Activated T-cell treated with anti-CD3 and anti-CD28 coated beads for 1 hour (primary cell): ENCODE data around the gene ARG1.
"Not testable (repeated sequence)": the region's sequence is repeated elsewhere in the genome, so short reads cannot be mapped to it uniquely, and the experiment has no call there.

ENCODE experiments used
- DNase-seq: peaks from one replicate; pipeline ENCODE4 v3.0.0-alpha.2; 2020; ENCODE audit warnings: low read depth

Gene ARG1

DNA sequence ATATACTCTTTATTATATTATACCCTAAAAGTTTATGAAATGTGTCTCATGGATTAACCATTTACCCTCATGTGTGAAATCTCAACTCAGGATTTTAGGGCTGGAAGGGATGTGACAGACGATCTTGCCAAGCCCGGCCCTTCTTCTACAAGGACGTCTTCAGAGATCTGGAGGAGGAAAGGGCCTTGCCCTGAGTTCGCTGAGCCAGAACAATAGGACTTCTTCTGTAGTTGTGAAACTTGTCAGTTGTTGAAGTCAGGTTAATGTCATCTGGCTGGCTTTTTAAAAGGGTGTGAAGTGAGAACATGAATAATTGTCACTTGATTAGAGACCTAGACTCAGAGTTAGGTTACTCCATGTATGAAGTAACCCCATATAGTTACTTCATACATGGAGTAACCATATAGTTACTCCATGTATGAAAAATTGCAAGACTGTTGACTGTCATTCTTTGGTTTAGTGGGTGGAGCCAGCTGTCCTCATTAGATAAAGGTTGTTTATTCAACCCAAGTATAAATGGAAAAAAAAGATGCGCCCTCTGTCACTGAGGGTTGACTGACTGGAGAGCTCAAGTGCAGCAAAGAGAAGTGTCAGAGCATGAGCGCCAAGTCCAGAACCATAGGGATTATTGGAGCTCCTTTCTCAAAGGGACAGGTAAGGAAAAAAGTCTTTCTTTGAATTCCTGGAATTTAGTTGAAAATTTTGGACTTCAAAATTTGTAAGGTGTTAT, at the start of gene ARG1:
Gene ARG1, plus strand, starts transcription at position 541 of the 730 bp plus-strand sequence. Its CDS starts 57 bp downstream, at position 598.
- DNase-seq, result no peak

DNA sequence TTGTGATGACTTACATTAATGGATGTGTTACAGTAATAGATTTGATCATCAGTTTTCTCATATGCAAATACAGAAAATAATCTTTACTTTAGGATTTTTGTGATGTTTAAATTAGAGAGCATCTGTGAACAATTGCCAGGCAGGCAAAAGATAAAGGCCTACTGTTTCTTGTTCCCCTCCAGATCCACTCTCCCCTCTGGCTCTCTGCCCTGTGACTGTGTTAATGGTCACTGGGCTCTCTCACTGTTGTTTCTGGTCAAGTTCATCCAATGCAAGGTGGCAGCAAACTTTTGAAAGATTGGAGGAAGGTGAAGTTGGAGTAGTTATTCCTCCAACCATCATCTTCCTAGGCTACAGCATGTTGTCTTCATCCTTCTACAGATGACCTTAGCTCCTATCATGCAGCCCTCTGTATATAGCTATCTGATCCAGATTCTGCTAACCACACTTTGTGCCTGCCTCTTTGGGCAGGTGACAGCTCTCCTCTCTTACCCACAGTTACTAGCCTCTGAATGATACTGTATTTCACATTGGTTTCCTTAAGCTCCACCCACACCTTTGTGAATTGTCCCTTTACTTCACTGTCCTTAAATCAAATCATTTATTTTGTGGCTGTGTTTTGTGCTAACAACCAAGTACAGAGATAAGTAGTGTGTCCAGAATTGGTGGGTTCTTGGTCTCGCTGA, 48.9 kb upstream of the ARG1 start:
- DNase-seq, result no peak

DNA sequence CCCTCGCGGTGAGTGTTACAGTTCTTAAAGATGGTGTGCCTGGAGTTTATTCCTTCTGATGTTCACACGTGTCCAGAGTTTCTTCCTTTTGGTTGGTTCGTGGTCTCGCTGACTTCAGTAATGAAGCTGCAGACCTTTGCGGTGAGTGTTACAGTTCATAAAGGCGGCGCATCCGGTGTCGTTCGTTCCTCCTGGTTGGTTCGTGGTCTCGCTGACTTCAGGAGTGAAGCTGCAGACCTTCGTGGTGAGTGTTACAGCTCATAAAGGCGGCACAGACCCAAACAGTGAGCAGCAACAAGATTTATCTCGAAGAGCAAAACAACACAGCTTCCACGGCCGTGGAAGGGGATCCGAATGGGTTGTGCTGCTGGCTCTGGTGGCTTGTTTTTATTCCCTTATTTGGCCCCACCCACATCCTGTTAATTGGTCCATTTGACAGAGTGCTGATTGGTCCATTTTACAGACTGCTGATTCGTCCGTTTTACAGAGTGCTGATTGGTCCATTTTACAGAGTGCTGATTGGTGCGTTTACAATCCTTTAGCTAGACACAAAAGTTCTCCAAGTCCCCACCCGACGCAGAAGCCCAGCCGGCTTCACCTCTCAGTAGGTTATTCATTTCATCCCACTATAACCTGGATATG, 48.2 kb upstream of the ARG1 start:
- DNase-seq, result no peak

DNA sequence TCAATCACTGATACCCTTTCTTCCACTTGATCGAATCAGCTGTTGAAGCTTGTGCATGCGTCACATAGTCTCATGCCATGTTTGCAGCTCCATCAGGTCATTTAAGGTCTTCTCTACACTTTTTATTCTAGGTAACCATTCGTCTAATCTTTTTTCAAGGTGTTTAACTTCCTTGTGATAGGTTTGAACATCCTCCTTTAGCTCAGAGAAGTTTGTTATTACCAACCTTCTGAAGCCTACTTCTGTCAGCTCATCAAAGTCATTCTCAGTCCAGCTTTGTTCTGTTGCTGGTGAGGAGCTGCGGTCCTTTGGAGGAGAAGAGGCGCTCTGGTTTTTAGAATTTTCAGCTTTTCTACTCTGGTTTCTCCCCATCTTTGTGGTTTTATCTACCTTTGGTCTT, 42.1 kb upstream of the ARG1 start:
- DNase-seq, result not testable (repeated sequence)

DNA sequence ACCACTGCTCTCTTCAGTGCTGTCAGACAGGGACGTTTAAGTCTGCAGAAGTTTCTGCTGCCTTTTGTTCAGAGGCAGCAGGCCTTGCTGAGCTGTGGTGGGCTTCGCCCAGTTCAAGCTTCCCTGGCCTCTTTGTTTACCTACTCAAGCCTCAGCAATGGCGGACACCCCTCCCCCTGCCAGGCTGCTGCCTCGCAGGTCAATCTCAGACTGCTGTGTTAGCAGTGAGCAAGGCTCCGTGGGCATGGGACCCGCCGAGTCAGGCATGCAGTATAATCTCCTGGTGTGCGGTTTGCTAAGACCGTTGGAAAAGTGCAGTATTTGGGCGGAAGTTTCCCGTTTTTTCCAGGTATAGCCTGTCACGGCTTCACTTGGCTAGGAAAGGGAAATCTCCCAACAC, 41.3 kb upstream of the ARG1 start:
- not testable (repeated sequence) for DNase-seq

DNA sequence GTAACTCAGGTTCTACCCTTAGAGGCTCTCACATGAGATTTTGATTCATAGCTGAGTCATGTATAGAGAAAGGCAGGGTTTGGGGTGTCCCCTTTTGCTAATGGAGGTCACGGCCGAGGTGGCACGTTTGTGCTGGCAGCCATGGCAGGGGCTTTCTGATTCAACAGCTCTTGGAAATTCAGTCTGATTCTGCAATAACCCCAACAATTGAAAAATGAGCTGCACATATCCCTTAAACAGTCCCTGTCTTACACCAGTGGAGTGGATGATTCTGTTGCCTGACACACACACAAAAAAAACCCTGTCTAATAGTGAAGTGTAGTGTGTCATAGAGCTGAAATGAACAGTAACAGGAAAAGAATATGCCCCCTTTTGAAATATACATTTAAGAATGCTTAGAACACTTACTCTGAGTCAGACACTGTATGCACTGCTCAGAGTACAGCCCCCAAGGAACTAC, 40.4 kb upstream of the ARG1 start:
- DNase-seq, result no peak

DNA sequence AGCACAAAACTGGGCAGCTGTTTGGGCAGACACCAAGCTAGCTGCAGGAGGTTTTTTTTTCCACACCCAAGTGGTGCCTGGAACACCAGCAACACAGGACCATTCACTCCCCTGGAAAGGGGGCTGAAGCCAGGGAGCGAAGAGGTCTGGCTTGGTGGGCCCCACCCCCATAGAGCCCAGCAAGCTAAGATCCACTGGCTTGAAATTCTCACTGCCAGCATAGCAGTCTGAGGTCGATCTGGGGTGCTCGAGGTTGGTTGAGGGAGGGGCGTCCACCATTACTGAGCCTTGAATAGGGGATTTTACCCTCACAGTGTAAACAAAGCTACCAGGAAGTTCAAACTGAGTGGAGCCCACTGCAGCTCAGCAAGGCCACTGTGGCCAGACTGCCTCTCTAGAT, 34.4 kb upstream of the ARG1 start:
- DNase-seq, result not testable (repeated sequence)

DNA sequence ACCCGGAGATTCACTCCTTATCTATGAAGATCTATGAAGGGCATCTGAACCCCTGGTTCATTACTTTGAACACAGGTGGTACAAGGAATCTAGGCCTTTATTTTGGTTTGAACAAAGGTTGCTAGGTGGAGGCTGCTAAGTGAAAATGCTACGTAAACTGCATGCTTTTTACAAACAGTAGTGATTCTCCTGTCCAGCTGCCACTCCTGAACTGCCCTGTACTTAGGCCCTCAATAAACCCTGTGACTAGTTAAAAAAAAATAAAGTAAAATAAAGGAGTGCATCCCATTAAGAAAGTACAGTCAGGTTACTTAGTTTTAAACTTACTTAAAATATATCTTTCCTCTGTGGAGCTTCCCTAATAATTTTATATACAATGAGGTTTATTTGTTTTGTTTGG, 27.7 kb upstream of the ARG1 start:
- DNase-seq, result no peak

DNA sequence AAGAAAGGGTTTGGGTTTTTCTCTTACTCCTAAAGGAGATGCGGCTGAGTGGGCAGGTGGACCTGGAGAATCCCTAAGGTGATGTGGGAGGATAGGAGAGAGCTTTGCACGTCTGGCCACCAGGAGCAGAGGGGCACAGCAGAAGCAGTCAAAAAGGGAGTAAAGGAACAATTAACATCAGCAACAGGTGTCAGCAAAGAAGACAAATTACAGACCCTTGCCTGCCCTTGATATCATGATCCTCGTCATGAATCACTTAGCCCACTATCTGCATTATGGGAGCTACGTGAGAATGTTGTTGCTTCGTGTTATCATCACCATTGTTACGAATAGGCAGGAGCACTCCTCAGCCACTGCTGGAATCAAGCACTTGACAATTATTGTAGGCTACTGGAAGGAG, 25.5 kb upstream of the ARG1 start:
- DNase-seq, result no peak

DNA sequence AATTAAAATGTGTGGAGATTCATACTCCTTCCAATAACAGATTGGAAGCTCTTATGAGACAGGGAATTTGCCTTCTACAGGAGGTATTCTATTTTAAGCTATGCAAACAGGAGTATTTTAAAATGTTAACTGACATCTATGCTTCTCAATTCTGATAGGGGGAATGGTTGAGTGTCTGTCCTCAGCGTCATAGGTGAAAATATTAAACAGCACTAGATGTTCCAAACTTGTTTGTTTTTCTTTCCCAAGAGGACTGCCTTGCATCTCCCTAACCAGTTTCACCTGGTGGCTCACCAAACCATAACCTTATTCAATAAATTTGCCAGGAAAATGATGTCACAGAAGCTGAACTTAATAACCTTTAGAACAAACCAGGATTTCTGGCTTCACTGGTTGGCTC, 24.6 kb upstream of the ARG1 start:
- DNase-seq, result no peak

DNA sequence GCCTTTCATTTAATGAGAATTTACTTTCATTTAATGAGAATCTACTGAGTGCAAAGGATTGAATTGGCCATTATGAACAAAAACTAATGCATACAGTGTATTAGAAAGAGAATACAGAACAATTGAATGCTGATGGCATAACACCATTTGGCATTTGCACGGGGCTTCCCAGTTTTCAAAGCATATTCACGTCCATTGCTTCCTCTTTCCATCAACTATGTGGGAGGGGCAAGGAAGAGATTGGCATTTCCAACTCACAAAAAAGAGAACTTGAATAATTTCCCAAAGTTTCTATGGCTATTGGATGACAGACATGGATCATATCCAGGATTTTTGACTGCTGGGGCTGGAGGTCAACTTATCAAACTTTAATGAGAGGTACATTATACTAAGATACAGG, 23.2 kb upstream of the ARG1 start:
- no peak for DNase-seq

DNA sequence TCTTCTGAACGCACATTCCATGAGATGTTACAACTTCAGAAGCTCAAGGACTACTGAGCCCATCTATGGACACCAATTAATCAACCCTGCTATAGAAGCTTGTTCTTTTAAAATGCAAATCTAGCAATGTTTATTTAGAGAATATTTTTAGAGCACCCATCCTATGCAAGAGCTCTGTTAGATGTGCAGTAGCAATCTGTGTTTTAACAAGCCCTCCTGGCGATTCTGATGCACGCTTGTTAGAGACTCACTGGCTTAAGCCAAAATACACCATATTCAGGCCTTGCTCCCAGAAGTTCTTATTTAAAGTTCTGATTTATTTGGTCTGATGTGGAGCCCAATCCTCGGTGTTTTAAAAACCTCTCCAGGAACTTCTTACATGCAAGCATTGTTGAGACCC, 21.1 kb upstream of the ARG1 start:
- DNase-seq, result no peak

DNA sequence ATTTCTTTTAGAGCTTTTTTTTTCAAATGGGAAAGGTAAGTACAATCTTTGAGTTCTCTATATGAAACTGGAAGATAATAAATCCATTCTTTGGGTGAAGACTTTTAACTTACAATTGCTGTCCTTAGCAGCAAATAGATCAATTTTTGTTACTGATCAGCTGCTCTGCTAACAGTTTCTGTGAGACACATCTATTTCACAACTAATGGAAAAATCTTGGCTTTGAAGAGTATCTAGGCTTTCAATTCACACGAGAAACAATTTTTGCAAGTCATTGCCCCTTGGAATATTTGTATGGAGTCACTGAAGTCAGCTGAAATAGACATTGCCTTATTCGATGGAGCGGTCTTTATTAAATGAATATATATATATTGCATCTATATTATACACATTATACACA, 20.5 kb upstream of the ARG1 start:
- DNase-seq, result no peak

DNA sequence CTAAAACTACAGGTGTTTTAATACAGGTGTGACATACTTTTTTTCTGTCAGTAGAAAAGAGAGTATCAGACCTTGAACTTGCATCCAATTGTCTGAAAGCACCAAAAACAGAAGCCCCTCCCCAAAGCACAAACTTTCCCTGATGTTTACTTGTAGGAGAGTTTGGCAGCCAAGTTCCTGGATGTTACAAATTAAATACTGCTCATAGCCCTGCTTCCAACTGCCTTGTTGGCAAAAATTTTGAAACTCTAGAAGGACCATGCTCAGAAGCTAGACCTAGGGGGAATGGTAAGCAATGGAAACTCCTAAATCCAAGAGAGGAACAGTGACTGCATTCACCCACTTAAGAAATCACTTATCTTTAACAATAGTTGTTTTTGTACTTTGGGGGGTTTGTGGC, 17.0 kb upstream of the ARG1 start:
- no peak for DNase-seq

DNA sequence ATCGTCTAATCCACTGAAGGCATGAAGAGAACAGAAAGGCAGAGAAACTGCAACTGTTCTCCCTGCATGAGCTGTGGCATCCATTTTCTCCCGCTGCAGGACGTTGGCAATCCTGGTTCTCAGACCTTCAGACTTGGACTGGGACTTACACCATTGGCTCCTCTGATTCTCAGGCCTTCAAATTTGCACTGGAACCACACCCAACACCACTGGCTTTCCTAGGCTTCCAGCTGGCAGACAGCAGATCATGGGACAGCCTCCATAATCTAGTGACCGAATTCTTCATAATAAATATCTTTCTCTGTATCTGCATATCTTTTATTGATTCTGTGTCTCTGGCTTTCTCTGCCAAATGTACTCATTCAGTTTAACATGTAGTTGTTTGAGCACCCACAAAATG, 14.1 kb upstream of the ARG1 start:
- DNase-seq, result no peak

DNA sequence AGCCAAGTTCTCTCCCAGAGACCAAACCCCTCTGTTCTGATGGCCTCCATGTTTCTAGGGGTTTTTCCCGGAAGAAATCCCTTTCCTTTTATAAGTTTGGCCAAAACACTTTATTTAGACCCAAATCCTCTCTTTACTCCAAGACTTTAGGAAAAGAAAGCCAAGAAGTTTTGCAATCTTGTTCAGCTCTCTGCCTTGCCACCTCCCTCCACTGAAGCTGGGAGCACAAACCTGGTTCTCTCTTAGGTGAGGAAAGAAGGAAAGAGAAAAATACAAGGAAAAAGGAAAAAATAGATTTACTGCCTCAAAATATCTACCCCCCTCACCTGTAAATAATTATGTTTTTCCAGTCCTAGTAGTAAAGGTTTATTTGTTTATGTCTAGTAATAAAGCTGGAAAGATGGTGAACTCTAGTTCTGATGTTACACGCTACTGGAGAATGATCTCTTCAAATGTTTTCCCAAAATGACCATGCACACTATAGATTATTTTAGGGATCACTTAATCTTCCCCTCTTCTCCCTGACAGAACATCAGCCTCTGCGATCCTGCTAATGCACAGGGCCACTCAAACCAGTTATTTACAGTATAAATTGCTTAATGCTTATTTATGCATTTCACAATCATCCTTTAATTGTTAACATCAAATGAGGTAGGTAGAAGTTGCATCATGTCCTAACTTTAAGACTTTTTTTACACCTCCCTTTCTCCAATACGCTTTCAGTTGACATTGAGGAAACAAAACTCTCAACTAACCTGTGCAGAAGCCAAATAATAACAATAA, 10.9 kb upstream of the ARG1 start:
- no peak for DNase-seq

DNA sequence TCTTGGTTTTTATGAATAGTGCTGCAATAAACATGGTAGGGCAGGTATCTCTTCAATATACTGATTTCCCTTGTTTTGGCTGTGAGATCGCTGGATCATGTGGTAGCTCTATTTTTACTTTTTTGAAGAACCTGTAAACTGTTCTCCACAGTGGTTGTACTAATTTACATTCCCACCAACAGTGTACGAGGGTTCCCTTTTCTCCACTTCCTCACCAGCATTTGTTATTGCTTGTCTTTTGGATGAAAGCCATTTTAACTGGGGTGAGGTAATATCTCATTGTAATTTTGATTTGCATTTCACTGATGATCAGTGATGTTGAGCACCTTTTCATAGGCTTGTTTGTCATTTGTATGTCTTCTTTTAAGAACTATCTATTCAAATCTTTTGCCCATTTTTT, 8.0 kb upstream of the ARG1 start:
- no peak for DNase-seq

DNA sequence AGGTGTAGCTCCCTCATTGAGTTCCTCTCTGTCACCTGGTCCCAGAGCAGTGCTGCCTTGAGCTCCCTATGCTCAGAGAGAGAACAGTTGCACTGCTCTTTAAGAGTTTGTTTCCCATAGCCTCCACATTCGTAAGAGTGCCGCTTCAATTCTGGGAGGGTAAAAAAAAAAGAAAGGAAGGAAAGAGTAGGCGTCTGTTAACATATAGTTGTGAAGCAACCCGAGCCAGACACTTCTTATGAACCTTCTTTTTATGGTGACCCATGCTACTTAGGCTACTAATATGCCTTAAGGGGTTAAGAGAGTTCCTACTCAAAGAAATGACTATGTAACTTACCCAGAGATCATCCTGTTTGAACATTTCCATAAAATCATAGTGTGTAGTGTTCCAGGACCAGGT, 4.3 kb upstream of the ARG1 start:
- no peak for DNase-seq

DNA sequence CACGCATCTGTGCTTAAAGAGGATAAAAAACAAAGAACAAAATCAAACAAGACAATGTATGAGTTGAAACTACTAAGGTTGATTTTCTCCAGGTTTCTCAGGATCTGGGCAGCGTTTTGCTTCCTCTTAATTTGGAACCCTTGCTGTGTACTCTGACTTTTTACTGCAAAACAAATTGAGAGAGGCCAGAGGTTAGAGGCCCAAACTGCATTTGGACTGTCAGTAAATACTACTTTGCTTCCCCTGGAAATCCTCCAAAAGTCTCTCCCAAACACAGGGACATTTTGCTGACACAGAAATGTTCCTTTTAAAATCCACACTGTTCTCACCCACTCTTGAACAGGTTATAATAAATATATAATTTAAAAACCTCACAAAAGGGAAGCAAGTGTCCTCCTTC, 1.1 kb downstream of the ARG1 start:
- no peak for DNase-seq

DNA sequence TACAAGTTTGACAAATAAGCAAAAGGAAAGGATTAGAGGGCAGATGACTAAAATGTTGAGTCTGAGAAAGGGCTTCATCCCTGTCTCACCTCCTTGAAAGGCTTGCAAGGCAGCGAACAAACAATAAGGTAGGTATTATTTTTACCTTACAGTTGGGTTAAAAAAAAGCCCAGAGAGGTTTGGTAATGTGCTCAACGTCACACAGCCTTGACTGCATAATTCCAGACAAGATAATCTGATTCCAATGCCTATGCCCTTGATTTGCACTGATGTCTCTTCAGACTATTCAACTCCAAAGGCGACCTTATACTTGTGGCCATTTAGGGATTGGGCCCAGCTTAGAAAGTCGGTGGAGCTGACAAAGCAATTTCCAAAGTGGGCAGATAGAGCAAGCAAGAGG, 1.7 kb downstream of the ARG1 start:
- no peak for DNase-seq

DNA sequence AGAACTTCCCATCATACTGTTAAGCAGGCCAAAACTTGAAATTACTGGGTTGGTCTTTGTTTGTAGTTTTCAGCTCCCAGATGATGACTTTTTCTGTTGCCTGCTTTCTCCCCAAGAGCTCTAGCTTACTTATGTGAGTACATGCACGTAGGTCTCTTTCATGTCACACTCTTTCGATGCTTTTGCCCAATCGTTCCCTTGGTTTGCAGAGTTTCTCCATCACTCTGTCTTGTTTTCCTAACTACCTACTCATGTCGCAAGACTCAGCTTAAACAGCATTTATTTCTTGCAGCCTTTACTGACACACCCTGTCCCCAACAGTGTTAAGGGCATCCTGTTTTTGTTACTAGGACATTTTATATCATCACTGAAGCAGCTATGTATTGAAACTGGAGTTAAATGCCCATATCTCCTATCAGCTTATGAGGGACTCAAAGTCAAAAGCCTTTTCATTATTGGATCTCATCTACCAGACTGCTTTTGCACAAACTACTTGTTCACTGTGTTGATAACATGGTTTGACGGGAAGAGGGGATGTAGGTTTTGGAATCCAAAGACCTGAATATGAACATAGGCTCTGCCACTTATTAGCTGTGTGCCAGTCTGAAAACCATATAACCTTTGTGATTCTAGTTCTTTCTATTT, 2.9 kb downstream of the ARG1 start:
- no peak for DNase-seq

DNA sequence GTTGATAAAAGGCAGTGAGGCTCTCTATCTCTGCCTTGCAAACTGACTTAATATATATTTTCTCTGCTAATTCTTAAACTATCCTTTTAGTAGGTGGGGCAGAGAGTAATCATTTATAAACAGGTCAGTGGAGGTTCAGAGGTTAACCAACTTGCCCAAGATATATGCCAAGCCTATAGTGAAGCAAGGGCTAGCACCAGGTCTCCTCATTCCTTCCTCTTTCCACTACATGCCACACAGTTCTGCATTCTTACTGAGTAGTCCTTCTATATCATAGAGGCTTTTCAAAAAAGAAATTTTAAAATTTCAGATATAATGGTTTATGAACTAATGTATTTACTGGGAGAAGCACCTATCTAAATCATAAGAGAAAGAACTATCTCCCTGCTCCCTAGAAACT, 8.5 kb downstream of the ARG1 start:
- DNase-seq, result no peak
